Measurements from ENCODE around the gene UBE2D2. TPM values are rescaled to one million over a fixed set of nuclear protein-coding genes. Genes with fewer than 3 reads are reported as not detected.
"Not testable (repeated sequence)": the region's sequence is repeated elsewhere in the genome, so short reads cannot be mapped to it uniquely, and the experiment has no call there.

Gene UBE2D2
- total RNA-seq, result 104 TPM

DNA sequence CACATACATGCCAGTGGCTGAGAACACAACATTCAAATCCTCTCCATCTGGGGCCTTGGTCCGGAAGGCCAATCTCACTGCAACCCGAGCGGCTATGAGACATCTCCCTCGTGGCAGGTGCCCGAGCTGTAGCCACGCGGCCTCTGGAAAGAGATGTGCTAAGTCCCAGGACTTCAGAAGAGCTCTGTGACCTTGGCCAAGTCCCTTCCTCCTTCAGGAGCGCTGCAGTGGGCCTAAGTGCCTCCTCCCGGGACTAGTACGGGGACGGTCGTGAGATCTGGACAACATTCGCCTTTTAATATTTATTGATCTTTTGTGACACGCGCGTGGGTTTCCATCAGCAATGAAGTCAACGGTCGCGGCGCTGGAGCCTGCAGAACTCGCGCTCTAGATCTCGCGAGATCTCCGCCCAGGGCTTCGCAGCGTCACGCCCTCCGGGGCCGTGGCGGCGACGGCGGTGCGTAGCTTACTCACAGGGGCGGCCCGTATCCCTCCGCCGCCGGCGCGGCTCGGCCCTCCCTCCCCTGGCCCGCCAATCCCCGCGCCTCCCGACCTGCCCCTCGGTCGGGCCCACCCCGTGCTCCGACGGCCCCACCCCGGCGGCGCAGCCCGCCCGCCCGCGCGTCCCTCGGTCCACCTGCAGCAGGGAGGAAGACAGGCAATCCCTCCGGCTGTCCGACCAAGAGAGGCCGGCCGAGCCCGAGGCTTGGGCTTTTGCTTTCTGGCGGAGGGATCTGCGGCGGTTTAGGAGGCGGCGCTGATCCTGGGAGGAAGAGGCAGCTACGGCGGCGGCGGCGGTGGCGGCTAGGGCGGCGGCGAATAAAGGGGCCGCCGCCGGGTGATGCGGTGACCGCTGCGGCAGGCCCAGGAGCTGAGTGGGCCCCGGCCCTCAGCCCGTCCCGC, at the start of gene UBE2D2:
UBE2D2 (plus strand) TSS at position 588 of the 903 bp plus-strand sequence. CDS start 453 bp downstream, outside the sequence.
- DNase-seq (ENCODE audit: low spot score) (peak; percentile 99), ATAC-seq (peak; percentile 99)
- intact Hi-C loops (cut with DNase I), result no loop called here

DNA sequence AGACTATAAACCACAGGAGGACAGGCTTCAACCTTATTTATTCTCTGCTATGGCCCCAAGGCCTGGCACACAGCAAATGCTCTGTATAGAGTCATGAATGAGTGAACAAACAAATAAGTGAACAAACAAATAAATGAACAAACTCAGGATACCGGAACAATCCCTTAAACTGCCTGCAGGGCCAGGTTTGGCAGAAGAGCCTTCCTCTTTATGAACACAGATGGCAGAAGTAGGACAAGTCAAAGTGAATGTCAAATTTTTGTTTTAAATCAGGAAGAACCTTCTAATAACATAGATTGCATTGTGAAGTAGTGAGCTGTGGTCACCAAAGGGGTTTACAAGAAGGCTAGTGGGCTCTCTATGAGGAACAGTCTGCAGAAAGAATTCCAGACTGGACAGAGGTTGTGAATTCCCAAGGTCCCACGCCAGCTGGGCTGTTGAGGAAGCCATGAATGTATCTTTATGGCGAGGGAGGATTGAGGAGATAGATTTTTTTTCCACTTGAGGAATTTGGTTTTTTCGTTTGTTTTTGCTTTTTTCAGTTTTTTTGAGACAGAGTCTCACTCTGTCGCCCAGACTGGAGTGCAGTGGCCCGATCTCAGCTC, 48.3 kb upstream of the UBE2D2 start:
- DNase-seq (ENCODE audit: low spot score) (no peak), ATAC-seq (no peak)
- intact Hi-C loops (cut with DNase I), result loop anchor here (10.0 kb wide), 1 partner anchor 88 kb away; no protein-coding TSS in a partner anchor

- ATAC-seq (peak; percentile 82), DNase-seq (ENCODE audit: low spot score) (peak; percentile 90)
- intact Hi-C loops (cut with DNase I), result loop anchor here (10.0 kb wide), 1 partner anchor 89 kb away; no protein-coding TSS in a partner anchor
Observed at GRCh38 chr5:139513434-139513833, 47.7 kb upstream of the UBE2D2 start.

GRCh38 chr5:139513852-139514485, 47.2 kb upstream of the UBE2D2 start:
- ATAC-seq (no peak), DNase-seq (ENCODE audit: low spot score) (no peak)
- intact Hi-C loops (cut with DNase I), result loop anchor here (10.0 kb wide), 1 partner anchor 89 kb away; no protein-coding TSS in a partner anchor

DNA sequence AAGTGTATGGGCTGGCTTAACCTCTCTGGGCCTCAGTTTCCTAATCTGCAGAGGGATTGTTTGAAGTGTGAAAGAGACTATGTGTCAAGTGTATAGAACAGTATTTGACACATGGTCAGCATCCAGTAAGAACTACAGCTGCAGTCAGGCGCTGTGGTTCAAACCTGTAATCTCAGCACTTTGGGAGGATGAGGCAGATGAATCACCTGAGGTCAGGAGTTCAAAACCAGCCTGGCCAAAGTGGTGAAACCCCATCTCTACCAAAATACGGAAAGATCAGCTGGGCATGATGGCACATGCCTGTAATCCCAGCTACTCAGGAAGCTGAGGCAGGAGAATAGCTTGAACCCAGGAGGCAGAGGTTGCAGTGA, 46.7 kb upstream of the UBE2D2 start:
- DNase-seq (ENCODE audit: low spot score), result no peak
- intact Hi-C loops (cut with DNase I), result loop anchor here (10.0 kb wide), 1 partner anchor 90 kb away; no protein-coding TSS in a partner anchor
- ATAC-seq, result no peak

DNA sequence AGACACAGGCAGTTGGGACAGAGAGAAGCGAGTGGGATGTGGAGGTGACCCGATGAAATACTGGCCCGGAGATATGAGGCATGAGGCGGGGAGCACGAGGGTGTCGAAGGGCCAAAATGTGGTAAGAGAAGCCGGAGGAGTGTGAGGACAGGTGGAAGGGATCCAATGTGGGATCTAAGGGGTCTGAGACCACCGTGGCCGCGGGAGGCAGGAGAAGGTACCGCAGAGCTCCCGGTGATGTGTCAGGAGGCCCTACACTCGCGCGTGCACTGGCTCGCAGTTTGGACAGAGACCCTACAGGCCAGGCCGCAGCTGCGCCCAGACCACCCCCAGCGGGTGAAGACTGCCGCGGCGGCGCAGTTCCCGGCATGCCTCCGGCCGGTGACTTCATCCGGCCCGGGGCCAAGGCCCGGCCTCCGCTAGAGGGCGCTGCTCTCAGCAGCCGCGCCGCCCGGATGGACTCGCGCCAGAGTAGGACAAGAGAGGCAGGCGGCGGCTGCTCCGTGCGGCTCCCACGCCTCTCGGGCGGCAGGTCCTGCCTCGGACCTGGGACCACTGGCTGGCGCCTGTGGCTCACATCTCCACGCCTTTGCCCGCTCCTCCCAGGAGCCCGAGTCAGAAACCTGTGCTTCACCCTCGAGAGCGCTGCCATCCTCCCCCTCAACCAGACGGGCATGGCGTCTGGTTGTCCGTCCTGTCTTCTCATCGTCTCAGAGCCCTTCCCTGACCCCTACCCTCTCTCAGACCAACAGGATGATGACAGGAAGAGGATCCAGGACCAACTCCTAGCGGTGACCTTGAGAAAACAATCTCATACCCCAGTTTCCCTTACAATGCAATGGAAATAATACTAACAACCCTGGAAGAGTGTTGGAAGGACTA, 43.2 kb upstream of the UBE2D2 start:
- intact Hi-C loops (cut with DNase I), result loop anchor here (10.0 kb wide), 1 partner anchor 93 kb away; no protein-coding TSS in a partner anchor
- DNase-seq (ENCODE audit: low spot score) (peak; percentile 96), ATAC-seq (peak; percentile 95)

- no peak for DNase-seq (ENCODE audit: low spot score)
- no peak for ATAC-seq
Observed at GRCh38 chr5:139523635-139524445, 37.3 kb upstream of the UBE2D2 start.

DNA sequence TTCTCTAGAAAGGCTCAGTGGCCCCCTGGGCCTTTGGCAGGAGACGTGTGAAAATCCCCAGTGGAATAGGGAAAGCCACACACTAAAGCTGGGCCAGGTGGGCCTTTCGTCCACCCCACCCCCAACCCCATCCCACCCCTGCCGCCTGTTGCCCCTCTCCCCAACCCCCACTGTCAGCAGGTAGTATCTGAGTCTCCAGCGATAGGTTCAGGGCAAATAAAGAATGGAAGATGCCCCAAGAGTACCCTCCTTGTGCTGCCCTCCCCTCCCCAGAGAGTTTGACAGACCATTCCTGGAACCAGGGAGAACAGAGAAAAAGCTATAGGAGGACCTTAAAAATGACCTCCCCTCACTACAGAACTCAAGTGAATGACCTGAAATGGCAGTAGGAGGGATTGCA, 36.7 kb upstream of the UBE2D2 start:
- DNase-seq (ENCODE audit: low spot score) (no peak), ATAC-seq (no peak)
- intact Hi-C loops (cut with DNase I), result no loop called here

More at GRCh38 chr5:139523635-139524445, 37.3 kb upstream of the UBE2D2 start:
- intact Hi-C loops (cut with DNase I), result no loop called here

DNA sequence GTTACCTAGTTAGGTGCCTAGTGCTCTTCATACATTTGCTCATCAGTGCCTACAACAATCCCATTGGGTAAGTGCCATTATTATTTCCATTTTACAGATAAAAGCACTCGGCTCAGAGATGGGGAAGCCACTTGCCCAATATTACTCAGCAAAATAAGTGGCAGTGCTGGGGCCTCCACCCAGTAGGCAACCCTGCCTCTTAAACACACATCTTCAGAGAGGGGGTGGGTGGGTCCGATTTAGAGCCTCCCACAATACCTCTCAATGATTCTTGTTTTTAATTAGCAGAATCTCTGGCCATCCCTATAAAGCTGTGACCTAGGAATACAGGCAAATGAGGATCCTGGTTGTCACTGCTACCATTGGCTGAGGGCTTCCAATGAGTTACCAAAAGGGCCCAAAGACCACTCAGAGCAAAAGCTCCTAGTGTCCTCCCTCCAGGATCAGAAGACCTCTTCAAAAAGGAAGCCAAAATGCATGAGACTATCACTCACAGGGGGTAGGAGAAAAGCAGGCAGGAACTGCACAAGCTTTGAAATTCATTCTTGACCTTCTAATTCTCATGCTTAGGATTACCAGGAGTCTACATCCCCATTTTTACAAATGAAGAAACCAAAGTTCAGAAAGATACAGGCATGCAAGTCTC, 36.1 kb upstream of the UBE2D2 start:
- intact Hi-C loops (cut with DNase I), result no loop called here
- no peak for ATAC-seq
- no peak for DNase-seq (ENCODE audit: low spot score)

DNA sequence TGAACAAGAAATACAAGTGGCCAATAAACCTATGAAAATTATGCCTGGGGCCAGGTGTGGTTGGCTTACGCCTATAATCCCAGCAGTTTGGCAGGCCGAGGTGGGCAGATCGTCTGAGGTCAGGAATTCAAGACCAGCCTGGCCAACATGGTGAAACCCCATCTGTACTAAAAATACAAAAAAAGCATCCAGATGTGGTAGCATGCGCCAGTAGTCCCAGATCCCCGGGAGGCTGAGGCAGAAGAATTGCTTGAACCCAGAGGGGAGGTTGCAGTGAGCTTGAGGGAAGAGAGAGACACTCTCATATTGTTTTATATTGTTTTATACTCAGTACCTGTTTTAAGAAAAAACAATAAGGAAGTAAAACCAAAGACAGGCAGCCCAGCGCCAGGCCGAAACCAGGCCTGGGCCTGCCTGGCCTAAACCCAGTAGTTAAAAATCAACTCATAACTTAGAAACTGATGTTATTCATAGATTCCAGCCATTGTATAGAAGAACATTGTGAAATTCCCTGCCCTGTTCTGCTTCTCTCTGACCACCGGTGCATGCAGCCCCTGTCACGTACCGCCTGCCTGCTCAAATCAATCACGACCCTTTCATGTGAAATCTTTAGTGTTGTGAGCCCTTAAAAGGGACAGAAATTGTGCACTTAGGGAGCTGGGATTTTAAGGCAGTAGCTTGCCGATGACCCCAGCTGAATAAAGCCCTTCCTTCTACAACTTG, 35.4 kb upstream of the UBE2D2 start:
- ATAC-seq; intact Hi-C loops (cut with DNase I); DNase-seq (ENCODE audit: low spot score): not testable (repeated sequence)

GRCh38 chr5:139526309-139527089, 34.6 kb upstream of the UBE2D2 start:
- ATAC-seq; intact Hi-C loops (cut with DNase I); DNase-seq (ENCODE audit: low spot score): not testable (repeated sequence)

GRCh38 chr5:139527090-139527470, 34.1 kb upstream of the UBE2D2 start:
- intact Hi-C loops (cut with DNase I); DNase-seq (ENCODE audit: low spot score); ATAC-seq: not testable (repeated sequence)

GRCh38 chr5:139527896-139528467, 33.2 kb upstream of the UBE2D2 start:
- intact Hi-C loops (cut with DNase I); DNase-seq (ENCODE audit: low spot score); ATAC-seq: not testable (repeated sequence)

DNA sequence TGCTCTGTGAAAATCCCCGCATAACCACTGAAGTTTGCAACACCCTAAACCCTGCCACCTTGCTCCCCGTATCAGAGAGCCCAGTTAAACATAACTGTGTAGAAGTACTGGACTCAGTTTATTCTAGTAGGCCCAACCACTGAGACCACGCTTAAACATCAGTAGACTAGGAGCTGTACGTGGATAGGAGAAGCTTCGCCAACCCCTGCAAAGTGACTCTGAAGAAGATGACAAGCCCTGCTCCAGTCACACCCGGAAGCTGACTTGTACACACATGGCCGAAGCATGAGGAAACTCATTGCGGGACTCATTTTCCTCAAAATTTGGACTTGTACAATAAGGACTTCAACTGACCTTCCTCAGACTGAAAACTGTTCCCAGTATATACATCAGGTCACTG, 32.4 kb upstream of the UBE2D2 start:
- intact Hi-C loops (cut with DNase I); DNase-seq (ENCODE audit: low spot score); ATAC-seq: not testable (repeated sequence)

- intact Hi-C loops (cut with DNase I); ATAC-seq; DNase-seq (ENCODE audit: low spot score): not testable (repeated sequence)
Observed at GRCh38 chr5:139530079-139530478, 31.1 kb upstream of the UBE2D2 start.

Data from sciatic nerve (tissue), 2 donors.